Skeletal muscle cell (primary cell): ENCODE measurements around the gene NRXN2.
A peak's percentile ranks its signal among the peaks of the same experiment; 100 is the strongest.

Experiments used
- DNase-seq: peaks from one replicate; pipeline ENCODE4 v3.0.0-alpha.2; 2010; ENCODE audit warnings: low read depth
- H3K4me3 ChIP-seq: 2 replicates; pipeline ENCODE4 v1.5.1; 2011; ENCODE audit warnings: low read depth, mild to moderate bottlenecking, control low read depth, low read length, moderate library complexity

NRXN2 gene

GRCh38 chr11:64588701-64589100, 134.3 kb downstream of the NRXN2 start:
- no peak for DNase-seq
- no peak overlapping the region for H3K4me3 ChIP-seq

GRCh38 chr11:64586366-64586765, 136.6 kb downstream of the NRXN2 start:
- H3K4me3 ChIP-seq = no peak overlapping the region
- DNase-seq = no peak

GRCh38 chr11:64585150-64585549, 137.8 kb downstream of the NRXN2 start:
- H3K4me3 ChIP-seq = no peak overlapping the region
- DNase-seq = no peak

GRCh38 chr11:64583296-64584262, 139.4 kb downstream of the NRXN2 start:
- DNase-seq = no peak
- no peak overlapping the region for H3K4me3 ChIP-seq

GRCh38 chr11:64582885-64583284, 140.1 kb downstream of the NRXN2 start:
- no peak overlapping the region for H3K4me3 ChIP-seq
- DNase-seq = no peak

GRCh38 chr11:64581057-64581523, 141.9 kb downstream of the NRXN2 start:
- DNase-seq = no peak
- no peak overlapping the region for H3K4me3 ChIP-seq

- DNase-seq = no peak
- H3K4me3 ChIP-seq = no peak overlapping the region
Observed at GRCh38 chr11:64580412-64580811, 142.6 kb downstream of the NRXN2 start.

GRCh38 chr11:64577202-64577601, 145.8 kb downstream of the NRXN2 start:
- H3K4me3 ChIP-seq = no peak overlapping the region
- no peak for DNase-seq

GRCh38 chr11:64572143-64572542, 150.9 kb downstream of the NRXN2 start:
- no peak for DNase-seq
- no peak overlapping the region for H3K4me3 ChIP-seq

- DNase-seq = no peak
- H3K4me3 ChIP-seq = no peak overlapping the region
Observed at GRCh38 chr11:64571410-64572091, 151.4 kb downstream of the NRXN2 start.

- no peak for DNase-seq
- H3K4me3 ChIP-seq = no peak overlapping the region
Observed at GRCh38 chr11:64571050-64571409, 152.0 kb downstream of the NRXN2 start.

- DNase-seq = no peak
- H3K4me3 ChIP-seq = no peak overlapping the region
Observed at GRCh38 chr11:64570341-64570740, 152.7 kb downstream of the NRXN2 start.

GRCh38 chr11:64569300-64569970, 153.6 kb downstream of the NRXN2 start:
- no peak overlapping the region for H3K4me3 ChIP-seq
- no peak for DNase-seq

GRCh38 chr11:64568584-64569140, 154.3 kb downstream of the NRXN2 start:
- no peak overlapping the region for H3K4me3 ChIP-seq
- DNase-seq = no peak

GRCh38 chr11:64568041-64568571, 154.9 kb downstream of the NRXN2 start:
- no peak for DNase-seq
- H3K4me3 ChIP-seq = no peak overlapping the region

- no peak overlapping the region for H3K4me3 ChIP-seq
- DNase-seq = no peak
Observed at GRCh38 chr11:64566915-64567891, 155.8 kb downstream of the NRXN2 start.

- peak; percentile 36 for DNase-seq
- H3K4me3 ChIP-seq = no peak overlapping the region
Observed at GRCh38 chr11:64566042-64566914, 156.7 kb downstream of the NRXN2 start.
